ENCODE measurements around the gene RFX3. TPM values are rescaled to one million over a fixed set of nuclear protein-coding genes. Genes with fewer than 3 reads are reported as not detected.

Gene RFX3
- total RNA-seq, 1 experiment from 2014 or later, result 7.4 TPM

DNA sequence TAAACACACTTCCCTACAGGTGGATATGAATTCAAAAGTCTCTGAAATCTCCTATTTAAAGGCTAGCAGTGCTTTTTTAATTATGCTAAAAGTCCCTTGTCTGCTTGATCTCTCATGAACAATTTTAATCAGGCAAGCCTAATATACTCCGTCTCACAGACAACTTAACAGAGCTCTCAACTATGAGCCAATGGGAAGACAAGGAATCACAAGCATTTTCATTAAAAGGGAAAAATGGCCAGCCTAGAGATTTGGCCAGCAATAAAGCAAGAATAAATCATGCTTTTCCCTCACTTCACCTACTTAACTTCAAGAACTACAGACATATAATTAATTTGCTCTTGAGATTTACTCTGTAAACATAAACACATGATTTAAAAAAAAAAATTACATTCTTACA lies 78.0 kb downstream of the RFX3 start:
- no peaks in the 10 kb centered on the region for H3K9me3 ChIP-seq (ENCODE audit: low read depth, low read length, poor library complexity, severe bottlenecking)
- no peak overlapping the region for H3K27ac ChIP-seq (ENCODE audit: low read depth, low read length, poor library complexity, severe bottlenecking)
- ChIA-PET CTCF (no interaction called here), POLR2A (ENCODE audit: low non-redundant PET) (no interaction called here)
- H3K4me3 ChIP-seq (ENCODE audit: low read depth, low read length, poor library complexity, severe bottlenecking), result no peak overlapping the region
- H3K27me3 ChIP-seq (replicated peaks; ENCODE audit: insufficient read depth, low read depth, low read length, poor library complexity), result no peaks in the 10 kb centered on the region
- BruUV-seq (replicated peaks), result no TSS peak
- no peak for DNase-seq (ENCODE audit: low spot score)
- H3K36me3 ChIP-seq (ENCODE audit: insufficient read depth, low read length, poor library complexity, severe bottlenecking), result no peaks in the 10 kb centered on the region
- no peaks in the 10 kb centered on the region for H3K4me1 ChIP-seq (ENCODE audit: insufficient read depth, low read length, poor library complexity, severe bottlenecking)
- TF ChIP-seq, protein P1, sequence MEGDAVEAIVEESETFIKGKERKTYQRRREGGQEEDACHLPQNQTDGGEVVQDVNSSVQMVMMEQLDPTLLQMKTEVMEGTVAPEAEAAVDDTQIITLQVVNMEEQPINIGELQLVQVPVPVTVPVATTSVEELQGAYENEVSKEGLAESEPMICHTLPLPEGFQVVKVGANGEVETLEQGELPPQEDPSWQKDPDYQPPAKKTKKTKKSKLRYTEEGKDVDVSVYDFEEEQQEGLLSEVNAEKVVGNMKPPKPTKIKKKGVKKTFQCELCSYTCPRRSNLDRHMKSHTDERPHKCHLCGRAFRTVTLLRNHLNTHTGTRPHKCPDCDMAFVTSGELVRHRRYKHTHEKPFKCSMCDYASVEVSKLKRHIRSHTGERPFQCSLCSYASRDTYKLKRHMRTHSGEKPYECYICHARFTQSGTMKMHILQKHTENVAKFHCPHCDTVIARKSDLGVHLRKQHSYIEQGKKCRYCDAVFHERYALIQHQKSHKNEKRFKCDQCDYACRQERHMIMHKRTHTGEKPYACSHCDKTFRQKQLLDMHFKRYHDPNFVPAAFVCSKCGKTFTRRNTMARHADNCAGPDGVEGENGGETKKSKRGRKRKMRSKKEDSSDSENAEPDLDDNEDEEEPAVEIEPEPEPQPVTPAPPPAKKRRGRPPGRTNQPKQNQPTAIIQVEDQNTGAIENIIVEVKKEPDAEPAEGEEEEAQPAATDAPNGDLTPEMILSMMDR (conservative IDR thresholded peaks at IDR 0.05; ENCODE audit: low read depth, low read length), result no peak
- TF ChIP-seq EZH2 (IDR thresholded peaks at IDR 0.05; ENCODE audit: borderline replicate concordance, low read depth, low read length, poor library complexity, severe bottlenecking), result no peak
- intact Hi-C loops (cut with micrococcal nuclease; ENCODE audit: unreplicated experiment), result loop anchor here (5.0 kb wide), 1 partner anchor 115 kb away; no protein-coding TSS in a partner anchor

DNA sequence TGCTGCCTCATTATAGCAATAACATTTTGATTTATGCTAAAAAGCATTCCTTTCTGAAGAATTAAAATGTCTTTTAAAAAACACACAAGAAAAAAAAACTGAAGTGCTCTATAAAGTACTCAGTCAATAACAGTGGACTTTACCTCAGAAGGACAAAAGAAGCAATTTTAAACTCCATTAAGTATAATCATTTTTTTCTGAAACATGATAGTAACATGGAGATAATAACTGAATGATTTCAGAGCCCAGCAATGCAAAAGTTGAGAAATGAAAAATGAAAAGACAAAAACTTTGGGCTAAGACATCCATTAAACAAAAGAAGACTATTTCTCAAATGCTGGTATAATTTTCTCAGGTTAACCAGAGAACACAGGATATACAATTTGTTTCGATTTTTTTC lies 78.7 kb downstream of the RFX3 start:
- no TSS peak for BruUV-seq (replicated peaks)
- intact Hi-C loops (cut with micrococcal nuclease; ENCODE audit: unreplicated experiment), result loop anchor here (5.0 kb wide), 1 partner anchor 115 kb away; no protein-coding TSS in a partner anchor
- TF ChIP-seq EZH2 (IDR thresholded peaks at IDR 0.05; ENCODE audit: borderline replicate concordance, low read depth, low read length, poor library complexity, severe bottlenecking), result no peak
- no peak for DNase-seq (ENCODE audit: low spot score)
- no peaks in the 10 kb centered on the region for H3K27me3 ChIP-seq (replicated peaks; ENCODE audit: insufficient read depth, low read depth, low read length, poor library complexity)
- H3K9me3 ChIP-seq (ENCODE audit: low read depth, low read length, poor library complexity, severe bottlenecking), result no peaks in the 10 kb centered on the region
- POLR2A ChIA-PET (ENCODE audit: low non-redundant PET), result no interaction called here
- no peak overlapping the region for H3K4me3 ChIP-seq (ENCODE audit: low read depth, low read length, poor library complexity, severe bottlenecking)
- H3K4me1 ChIP-seq (ENCODE audit: insufficient read depth, low read length, poor library complexity, severe bottlenecking), result no peaks in the 10 kb centered on the region
- H3K27ac ChIP-seq (ENCODE audit: low read depth, low read length, poor library complexity, severe bottlenecking), result no peak overlapping the region
- no peaks in the 10 kb centered on the region for H3K36me3 ChIP-seq (ENCODE audit: insufficient read depth, low read length, poor library complexity, severe bottlenecking)
- CTCF ChIA-PET, result no interaction called here

DNA sequence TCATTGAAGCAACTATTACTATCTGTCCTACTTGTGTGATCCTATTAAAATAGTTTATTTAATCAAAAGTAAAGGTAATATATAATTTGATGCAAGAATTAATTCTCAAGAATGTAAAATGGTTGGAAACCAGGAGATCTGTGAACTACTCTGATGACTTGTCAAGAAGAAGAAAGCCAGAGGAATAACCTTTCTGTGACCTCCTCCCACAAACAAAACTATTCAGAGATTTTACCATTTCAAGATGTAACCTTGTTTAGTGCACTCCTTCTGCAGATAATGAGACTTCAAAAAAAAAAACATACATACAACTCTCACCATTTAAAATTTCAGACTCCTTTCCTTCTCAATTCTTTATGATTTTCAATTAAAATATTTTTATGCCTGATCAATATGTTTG lies 79.5 kb downstream of the RFX3 start:
- intact Hi-C loops (cut with micrococcal nuclease; ENCODE audit: unreplicated experiment), result loop anchor here (5.0 kb wide), 1 partner anchor 114 kb away; no protein-coding TSS in a partner anchor
- TF ChIP-seq, protein P1 (conservative IDR thresholded peaks at IDR 0.05; ENCODE audit: low read depth, low read length), result no peak
- no peak for TF ChIP-seq EZH2 (IDR thresholded peaks at IDR 0.05; ENCODE audit: borderline replicate concordance, low read depth, low read length, poor library complexity, severe bottlenecking)

DNA sequence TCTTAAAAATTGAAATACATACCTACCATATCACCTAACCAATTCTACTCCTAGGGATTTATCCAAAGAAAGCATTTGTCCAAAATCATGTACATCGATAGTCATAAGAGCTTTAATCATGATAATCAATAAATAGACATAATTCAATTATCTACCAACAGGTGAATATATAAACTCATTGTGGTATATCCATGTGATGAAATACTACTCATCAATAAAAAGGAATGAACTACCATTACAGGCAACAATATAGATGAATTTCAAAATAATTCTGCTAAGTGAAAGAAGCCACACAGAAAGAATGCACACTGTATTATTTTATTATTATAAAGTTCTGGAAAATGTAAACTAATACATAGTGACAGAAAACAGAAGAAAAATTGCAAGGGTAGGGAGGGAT lies 81.8 kb downstream of the RFX3 start:
- no peaks in the 10 kb centered on the region for H3K9me3 ChIP-seq (ENCODE audit: low read depth, low read length, poor library complexity, severe bottlenecking)
- H3K4me3 ChIP-seq (ENCODE audit: low read depth, low read length, poor library complexity, severe bottlenecking), result no peak overlapping the region
- H3K4me1 ChIP-seq (ENCODE audit: insufficient read depth, low read length, poor library complexity, severe bottlenecking), result no peaks in the 10 kb centered on the region
- H3K27me3 ChIP-seq (replicated peaks; ENCODE audit: insufficient read depth, low read depth, low read length, poor library complexity), result no peaks in the 10 kb centered on the region
- BruUV-seq (replicated peaks), result no TSS peak
- no peak overlapping the region for H3K27ac ChIP-seq (ENCODE audit: low read depth, low read length, poor library complexity, severe bottlenecking)
- no peak for DNase-seq (ENCODE audit: low spot score)
- TF ChIP-seq EZH2 (IDR thresholded peaks at IDR 0.05; ENCODE audit: borderline replicate concordance, low read depth, low read length, poor library complexity, severe bottlenecking), result no peak
- TF ChIP-seq, protein P1 (conservative IDR thresholded peaks at IDR 0.05; ENCODE audit: low read depth, low read length), result no peak
- ChIA-PET POLR2A (ENCODE audit: low non-redundant PET) (no interaction called here), CTCF (no interaction called here)
- intact Hi-C loops (cut with micrococcal nuclease; ENCODE audit: unreplicated experiment), result loop anchor here (5.0 kb wide), 1 partner anchor 572 kb away; no protein-coding TSS in a partner anchor
- H3K36me3 ChIP-seq (ENCODE audit: insufficient read depth, low read length, poor library complexity, severe bottlenecking), result no peaks in the 10 kb centered on the region

More for the DNA sequence above, 79.5 kb downstream of the RFX3 start:
- ChIA-PET CTCF (no interaction called here), POLR2A (ENCODE audit: low non-redundant PET) (no interaction called here)
- no peaks in the 10 kb centered on the region for H3K27me3 ChIP-seq (replicated peaks; ENCODE audit: insufficient read depth, low read depth, low read length, poor library complexity)
- no peaks in the 10 kb centered on the region for H3K4me1 ChIP-seq (ENCODE audit: insufficient read depth, low read length, poor library complexity, severe bottlenecking)
- no peaks in the 10 kb centered on the region for H3K36me3 ChIP-seq (ENCODE audit: insufficient read depth, low read length, poor library complexity, severe bottlenecking)
- BruUV-seq (replicated peaks), result no TSS peak
- H3K4me3 ChIP-seq (ENCODE audit: low read depth, low read length, poor library complexity, severe bottlenecking), result no peak overlapping the region
- no peak overlapping the region for H3K27ac ChIP-seq (ENCODE audit: low read depth, low read length, poor library complexity, severe bottlenecking)
- H3K9me3 ChIP-seq (ENCODE audit: low read depth, low read length, poor library complexity, severe bottlenecking), result no peaks in the 10 kb centered on the region
- no peak for DNase-seq (ENCODE audit: low spot score)
